ENCODE measurements around the gene KRTAP4-8.
"Not testable (repeated sequence)": the region's sequence is repeated elsewhere in the genome, so short reads cannot be mapped to it uniquely, and the experiment has no call there.

Gene KRTAP4-8

DNA sequence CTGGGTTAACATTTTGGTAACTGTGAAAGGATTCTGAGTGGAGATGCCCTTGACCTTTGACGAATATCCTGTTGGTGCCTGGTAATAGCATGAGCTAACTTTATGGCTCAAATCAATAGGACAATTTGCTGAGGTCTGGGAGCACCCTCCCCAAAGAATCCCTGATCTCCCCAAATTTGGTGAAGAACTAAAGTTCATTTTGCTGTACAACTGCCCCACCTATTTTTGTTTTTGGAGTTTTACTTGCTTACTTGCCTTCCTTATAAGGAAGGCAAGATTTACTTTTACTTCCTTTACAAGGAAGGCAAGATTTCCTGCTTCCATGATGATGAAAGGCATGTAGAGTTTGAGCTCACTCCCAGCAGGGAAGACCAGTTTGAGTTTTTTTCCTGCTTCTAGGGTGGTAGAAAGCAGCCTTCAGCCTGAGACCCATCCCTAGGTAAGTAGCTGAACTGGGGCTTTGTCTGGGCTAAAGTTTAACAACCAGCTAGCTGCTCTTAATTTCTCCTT lies 10.1 kb upstream of the KRTAP4-8 start:
- DNase-seq, result no peak

DNA sequence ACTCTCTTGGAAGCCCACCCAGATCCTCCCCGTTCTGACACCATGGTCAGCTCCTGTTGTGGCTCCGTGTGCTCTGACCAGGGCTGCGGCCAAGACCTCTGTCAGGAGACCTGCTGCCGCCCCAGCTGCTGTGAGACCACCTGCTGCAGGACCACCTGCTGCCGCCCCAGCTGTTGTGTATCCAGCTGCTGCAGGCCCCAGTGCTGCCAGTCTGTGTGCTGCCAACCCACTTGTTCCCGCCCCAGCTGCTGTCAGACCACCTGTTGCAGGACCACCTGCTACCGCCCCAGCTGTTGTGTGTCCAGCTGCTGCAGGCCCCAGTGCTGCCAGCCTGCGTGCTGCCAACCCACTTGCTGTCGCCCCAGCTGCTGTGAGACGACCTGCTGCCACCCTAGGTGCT lies 7.4 kb upstream of the KRTAP4-8 start, which contains the start of gene KRTAP4-9:
Gene KRTAP4-9, plus strand, starts transcription at position 43 of the 400 bp plus-strand sequence. Its CDS starts 0 bp downstream, at position 43.
- DNase-seq, result not testable (repeated sequence)

DNA sequence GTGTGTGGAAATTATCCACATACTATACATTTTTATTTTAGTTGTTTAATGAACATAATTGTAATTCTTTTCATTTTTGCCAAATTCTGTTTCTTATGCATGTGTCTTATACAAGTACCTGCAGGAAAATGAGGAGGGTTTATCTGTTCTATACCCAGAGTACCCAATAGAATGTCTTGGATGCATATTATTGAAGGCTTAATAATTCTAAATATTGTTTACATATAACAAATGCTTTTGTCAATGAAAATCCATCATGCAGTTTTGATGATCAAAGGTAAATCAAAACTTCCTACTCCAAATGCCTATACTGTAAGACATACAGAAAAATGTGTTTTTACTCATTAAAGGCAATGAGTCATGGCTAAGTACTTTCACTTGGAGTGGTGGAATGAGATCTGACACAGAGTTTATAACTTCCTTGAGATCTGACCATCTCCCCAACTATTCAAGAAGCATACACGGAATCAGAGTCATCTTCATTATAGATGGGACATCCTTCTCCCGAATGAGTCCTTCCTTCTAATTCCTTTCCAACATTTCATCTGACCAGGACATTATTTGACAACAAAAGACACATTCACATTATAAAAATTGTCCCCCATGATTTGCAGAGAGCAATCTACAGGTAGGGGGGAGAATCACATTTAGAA lies 6.6 kb upstream of the KRTAP4-8 start:
- not testable (repeated sequence) for DNase-seq

DNA sequence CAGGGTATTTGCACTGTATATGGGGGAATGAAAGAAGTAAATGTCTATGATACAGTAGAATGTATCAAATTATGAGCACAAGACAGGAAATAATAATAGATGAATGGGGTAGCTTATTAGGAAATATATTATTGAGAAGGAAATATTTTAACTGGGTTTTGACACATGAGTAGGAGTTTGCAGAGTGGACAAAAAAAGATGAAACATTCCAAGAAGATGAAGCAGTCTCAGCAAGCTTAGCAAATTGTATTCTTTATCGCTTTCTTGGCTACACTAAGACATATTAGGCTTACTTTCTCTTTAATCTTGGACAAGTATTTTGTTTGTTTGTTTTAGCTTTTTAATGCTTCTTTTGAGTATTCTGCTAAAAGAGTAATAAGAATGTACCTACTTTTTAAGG lies 6.0 kb upstream of the KRTAP4-8 start:
- DNase-seq, result no peak

DNA sequence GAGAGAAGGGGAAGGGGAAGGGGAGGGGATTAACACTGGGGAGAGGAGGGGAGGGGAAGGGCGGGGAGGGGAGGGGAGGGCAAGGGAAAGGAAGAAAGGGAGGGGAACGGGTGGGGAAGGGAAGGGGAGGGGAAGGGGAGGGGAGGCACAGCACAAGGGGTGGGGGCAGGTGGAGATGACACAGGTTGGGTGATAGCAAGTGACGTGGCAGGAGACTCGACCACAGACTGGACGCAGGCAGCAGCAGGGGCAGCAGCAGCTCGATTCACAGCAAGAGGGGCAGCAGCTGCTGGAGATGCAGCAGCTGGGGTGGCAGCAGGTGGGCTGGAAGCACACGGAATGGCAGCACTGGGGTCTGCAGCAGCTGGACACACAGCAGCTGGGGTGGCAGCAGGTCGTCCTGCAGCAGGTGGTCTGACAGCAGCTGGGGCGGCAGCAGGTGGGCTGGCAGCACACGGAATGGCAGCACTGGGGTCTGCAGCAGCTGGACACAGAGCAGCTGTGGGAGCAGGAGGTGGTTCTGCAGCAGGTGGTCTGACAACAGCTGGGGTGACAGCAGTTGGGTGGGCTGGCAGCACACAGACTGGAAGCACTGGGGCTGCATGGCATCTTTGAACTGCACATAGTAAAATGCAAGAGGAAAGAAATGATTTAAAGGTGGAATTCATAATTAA lies 3.8 kb upstream of the KRTAP4-8 start, which contains the start of gene KRTAP4-16:
Gene KRTAP4-16, minus strand, starts transcription at position 624 of the 674 bp plus-strand sequence. Its CDS starts 0 bp downstream, at position 624.
- DNase-seq, result no peak

DNA sequence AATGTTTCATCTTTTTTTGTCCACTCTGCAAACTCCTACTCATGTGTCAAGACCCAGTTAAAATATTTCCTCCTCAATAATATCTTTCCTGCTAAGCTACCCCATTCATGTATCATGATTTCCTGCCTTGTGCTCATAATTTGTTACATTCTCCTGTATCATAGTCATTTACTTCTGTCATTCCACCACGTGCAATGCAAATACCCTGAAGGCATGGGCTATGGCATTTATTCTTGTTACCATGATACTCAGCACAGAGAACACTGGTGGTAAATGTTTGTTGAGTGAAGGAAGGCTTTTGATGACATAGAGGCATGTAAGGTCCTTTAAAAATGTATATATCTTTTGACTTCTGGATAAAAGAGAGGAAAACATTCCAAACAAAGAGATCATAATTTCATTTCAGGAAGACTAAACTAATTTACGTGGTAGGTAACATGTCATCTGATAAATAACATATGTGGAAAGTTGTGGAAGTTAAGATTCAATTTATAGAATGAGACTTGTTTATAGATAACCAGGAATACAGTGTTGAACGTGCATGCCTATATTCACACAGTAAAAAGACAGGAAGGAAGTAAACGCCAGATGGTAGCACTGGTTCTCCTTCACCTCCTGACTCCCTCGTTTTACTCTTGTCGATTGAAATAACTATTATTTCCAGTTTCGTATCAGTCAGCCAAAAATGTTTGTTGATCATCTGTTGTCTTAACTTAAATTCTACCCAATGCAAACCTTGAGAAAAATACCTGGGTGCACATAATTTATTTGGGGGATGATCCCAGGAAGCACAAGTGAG lies 1.9 kb upstream of the KRTAP4-8 start:
- not testable (repeated sequence) for DNase-seq

DNA sequence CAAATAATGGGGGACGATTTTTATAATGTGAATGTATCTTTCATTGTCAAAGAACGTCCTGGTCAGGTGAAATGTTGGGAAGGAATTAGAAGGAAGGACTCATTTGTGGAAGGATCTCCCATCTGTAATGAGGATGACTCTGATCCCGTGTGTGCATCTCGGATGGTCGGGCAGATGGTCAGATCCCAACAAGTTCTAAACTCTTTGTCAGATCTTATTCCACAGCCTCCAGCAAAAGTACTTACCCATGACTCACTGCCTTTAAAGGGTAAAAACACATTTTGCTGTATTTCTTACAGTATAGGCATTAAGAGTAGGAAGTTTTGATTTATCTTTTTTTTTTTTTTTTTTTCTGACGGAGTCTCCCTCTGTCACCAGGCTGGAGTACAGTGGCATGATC lies 539 bp upstream of the KRTAP4-8 start:
- DNase-seq, result no peak

DNA sequence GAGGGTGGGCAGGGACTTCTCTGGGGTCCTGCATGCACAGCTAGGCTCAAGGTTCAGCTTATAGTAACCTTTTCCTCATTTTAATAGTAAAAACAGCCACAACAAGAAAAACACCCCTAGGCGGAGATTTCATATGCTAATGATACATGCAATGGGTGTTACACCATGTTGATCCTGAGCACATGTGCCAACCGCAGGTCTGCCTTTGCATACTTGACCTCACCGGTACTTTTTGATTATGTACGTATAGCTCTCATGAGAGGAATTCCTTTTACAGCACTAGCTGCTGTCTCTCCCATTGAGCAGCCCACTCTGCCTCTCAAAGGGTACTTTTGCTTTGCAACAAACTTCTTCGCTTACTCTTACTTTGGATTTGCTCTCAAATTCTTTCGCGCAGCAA lies 1.9 kb downstream of the KRTAP4-8 start:
- DNase-seq, result no peak

DNA sequence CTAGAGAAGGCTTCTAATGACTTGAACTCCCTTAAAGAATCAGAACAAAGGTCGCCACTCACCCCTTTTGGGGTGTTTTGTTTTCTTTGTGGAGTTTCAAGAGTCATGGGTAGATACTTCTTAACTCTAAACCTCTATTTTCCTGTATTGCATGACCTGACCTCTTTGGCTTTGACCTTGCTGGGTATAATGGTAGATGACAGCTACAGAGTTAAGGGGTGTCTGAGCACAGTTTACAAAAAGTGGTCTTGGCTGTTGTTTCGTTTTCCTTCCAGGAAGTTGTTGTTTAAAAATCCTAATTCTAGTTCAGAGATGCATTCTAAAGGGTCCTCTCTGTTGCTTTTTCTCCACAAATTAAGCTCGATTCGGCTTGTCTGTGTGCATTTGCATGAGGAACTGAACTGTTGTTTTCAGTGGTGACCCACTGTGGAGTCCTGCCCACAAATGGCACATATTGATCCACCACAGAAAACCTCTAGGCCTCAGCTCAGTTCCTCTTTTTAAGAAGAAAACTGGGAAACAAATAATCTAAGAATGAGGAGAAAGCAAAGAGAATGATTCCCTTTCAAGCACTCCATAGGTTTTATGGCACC lies 9.1 kb downstream of the KRTAP4-8 start:
- DNase-seq, result not testable (repeated sequence)

DNA sequence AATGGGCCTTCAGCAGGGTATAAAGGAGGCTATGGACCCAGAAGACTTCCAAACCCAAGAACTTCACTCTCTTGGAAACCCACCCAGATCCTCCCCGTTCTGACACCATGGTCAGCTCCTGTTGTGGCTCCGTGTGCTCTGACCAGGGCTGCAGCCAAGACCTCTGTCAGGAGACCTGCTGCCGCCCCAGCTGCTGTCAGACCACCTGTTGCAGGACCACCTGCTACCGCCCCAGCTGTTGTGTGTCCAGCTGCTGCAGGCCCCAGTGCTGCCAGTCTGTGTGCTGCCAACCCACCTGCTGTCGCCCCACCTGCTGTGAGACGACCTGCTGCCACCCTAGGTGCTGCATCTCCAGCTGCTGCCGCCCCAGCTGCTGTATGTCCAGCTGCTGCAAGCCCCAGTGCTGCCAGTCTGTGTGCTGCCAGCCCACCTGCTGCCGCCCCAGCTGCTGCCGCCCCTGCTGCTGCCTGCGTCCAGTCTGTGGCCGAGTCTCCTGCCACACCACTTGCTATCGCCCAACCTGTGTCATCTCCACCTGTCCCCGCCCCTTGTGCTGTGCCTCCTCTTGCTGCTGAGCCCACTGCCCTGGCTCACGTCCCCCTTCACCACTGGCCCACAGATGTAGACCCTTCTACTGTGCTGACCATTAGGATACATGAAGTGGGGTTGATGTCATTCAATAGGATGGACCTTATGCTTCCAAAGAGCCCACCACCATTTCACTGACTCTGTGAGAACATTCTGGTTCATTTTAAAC lies 13.7 kb downstream of the KRTAP4-8 start, which contains the start of gene KRTAP4-7:
Gene KRTAP4-7, plus strand, starts transcription at position 51 of the 757 bp plus-strand sequence. Its CDS starts 57 bp downstream, at position 108.
- not testable (repeated sequence) for DNase-seq

DNA sequence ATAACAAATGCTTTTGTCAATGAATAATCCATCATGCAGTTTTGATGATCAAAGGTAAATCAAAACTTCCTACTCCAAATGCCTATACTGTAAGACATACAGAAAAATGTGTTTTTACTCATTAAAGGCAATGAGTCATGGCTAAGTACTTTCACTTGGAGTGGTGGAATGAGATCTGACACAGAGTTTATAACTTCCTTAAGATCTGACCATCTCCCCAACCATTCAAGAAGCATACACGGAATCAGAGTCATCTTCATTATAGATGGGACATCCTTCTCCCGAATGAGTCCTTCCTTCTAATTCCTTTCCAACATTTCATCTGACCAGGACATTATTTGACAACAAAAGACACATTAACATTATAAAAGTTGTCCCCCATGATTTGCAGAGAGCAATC lies 14.5 kb downstream of the KRTAP4-8 start:
- not testable (repeated sequence) for DNase-seq

DNA sequence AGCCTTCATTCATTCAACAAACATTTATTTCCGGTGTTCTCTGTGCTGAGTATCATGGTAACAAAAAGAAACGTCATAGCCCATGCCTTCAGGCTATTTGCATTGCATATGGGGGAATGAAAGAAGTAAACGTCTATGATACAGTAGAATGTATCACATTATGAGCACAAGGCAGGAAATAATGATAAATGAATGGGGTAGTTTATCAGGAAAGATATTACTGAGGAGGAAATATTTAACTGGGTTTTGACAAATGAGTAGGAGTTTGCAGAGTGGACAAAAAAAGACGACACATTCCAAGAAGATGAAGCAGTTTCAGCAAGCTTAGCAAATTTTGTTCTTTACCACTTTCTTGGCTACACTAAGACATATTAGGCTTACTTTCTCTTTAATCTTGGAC lies 15.3 kb downstream of the KRTAP4-8 start:
- no peak for DNase-seq

DNA sequence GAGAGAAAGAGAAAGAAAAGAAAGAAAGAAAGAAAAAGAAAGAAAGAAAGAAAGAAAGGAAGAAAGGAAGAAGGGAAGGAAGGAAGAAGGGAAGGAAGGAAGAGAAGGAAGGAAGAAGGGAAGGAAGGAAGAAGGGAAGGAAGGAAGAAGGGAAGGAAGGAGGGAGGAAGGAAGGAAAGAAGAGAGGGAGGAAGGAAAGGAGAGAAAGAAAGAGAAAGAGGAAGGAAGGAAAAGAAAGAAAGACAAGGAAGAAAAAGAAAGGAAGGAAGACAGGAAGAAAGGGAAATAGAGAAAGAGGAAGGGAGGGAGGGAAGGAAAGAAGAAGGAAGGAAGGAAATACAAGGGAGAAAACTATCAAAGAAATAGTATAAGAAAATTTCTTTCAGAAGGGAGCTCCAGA lies 21.2 kb downstream of the KRTAP4-8 start:
- no peak for DNase-seq

DNA sequence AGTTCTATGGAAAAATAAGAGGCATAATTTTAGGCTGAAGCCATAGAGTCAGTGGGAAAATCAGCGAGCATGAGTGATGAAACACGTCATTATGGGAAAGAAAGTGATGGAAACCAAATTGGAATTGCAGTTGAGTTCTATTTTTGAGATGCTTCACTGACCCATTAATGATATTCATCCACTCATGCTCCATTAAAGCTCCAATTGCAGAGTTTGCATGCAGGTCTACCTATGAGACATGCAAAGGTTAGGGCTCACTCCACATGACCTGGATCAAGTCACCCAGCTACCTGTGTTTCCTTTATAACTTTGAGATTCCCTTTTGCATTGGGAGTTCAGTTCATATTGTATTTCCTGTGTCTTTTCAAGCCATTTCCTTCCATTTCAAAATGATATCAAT lies 24.3 kb downstream of the KRTAP4-8 start:
- no peak for DNase-seq

DNA sequence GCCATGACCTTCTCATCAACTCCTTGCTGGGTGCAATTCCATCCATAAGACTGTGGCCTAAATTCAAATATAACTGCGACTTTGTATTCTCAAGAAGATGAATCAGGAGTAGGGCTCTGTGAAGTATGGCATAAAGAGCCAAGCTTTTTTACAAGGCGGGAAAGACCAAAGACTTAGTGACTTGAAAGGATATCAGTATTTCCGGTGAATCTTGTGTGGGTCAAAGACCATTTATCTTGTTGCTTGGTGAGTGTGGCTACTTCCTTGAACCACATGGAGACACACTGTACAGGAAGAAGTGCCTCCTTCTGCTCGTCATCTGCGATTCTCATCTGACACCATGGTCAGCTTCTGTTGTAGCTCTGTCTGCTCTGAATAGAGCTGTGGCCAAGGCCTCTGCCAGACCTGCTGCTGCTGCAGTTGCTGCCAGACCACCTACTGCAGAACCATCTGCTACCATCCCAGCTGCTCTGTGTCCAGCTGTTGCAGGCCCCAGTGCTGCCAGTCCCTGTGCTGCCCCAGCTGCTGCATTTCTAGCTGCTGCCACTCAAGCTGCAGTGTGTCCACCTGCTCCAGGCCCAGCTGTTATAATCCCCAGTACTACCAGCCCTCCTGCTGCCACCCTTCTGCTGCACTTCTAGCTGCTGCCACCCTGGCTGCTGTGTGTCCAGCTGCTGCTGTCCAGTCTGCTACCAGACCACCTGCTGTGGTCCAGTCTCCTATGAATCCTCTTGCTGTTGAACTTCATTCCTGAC lies 26.2 kb downstream of the KRTAP4-8 start:
- no peak for DNase-seq

DNA sequence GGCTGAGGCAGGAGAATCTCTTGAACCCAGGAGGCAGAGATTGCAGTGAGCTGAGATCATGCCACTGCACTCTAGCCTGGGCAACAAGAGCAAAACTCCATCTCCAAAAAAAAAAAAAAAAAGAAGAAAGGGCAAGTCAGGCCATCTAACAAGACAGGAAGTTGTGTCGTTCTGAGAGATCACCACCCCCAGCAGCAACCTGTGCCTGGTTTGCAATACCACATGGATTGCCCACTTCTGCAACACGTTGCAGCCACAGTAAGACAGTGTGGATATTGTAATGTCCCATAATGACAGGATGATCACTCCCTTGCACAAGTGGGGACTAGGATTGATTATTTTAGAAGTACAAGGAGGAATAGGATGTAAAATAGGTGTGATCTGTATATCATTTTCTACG lies 28.9 kb downstream of the KRTAP4-8 start:
- DNase-seq, result no peak

DNA sequence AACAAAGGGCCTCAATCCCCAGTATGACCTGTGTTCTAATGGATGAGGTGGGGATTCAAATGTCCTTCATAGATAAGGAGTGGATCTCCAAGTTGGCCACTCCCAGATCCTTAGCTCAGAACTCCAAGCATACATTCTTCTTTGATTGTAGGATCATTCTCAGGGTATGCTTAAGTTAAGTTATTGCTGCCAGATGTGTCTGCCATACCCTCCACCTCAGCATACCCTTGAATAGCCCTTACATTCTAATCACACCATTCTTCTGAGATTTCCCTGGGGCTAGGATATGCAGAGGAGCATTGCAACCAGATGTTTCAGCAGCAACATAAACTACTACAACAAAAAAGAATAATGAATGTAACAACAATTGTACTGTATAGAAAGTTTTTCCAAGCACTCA lies 30.7 kb downstream of the KRTAP4-8 start:
- no peak for DNase-seq

DNA sequence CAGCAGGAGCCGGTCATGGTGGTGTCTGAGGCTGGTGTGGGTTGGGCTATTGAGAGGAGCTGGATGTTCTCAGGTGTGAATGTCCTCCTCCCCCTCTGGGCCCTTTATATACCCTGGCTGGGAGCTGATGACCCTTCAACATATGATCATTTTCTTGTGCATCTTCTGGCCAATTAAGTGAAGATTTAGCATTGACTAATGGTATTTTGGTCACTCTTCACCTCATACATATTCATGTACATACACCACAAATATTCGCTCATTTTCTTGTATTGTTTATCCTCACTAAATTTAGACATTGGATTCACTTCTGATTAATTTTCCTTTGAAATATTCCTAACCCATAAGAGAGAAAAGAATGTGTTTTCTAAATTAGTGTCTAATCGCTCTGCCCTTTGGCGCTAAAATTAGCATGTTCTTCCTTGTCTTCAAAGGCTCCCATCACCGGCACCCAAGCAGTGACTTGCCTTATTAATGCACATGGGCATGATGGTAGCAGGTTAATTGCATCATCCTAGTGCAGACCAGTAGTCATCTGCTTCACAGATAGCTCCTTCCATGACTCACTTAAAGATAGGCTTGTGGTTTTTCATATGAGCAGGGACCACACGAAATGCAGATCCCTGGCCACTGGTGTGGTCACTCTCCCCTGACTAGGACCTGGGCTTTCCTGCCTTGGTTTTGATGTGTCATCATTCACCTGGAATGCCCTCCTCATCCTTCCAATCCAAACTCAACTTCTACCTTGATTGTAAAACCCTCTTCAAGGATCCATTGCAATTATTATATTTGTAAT lies 31.9 kb downstream of the KRTAP4-8 start, which contains the start of gene KRTAP2-4:
Gene KRTAP2-4, minus strand, starts transcription at position 51 of the 796 bp plus-strand sequence. Its CDS starts 34 bp downstream, at position 17.
- DNase-seq, result no peak

DNA sequence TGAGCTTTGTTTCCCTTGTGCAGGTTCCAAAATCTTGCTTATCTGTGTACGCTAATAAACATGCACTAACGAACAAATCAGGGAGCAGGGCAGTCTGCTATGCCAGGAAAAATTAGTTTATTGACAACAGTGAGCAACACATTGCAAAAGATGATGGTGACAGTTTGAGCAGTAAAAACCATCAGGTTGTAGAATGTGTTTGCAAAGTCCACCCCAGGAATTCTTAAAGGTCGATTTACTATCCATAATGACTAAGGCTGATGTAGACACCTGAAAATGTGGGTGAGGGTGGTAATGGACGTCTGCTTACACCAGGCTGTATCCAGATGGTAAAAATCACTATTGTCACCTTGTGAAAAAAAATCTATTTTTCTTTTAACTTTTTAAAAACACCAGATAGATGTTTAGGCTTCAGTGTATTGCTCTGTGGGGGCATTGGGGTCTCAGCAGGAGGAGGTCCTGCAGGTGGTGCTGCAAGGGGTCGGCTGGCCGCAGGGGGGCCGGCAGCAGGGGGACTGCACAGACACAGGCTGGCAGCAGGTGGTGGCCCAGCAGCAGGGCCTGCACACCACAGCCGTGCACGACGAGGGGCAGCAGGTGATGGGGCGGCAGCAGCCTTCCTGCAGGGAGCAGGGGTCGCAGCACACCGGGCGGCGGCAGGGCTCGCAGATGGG lies 32.8 kb downstream of the KRTAP4-8 start:
- DNase-seq, result not testable (repeated sequence)

DNA sequence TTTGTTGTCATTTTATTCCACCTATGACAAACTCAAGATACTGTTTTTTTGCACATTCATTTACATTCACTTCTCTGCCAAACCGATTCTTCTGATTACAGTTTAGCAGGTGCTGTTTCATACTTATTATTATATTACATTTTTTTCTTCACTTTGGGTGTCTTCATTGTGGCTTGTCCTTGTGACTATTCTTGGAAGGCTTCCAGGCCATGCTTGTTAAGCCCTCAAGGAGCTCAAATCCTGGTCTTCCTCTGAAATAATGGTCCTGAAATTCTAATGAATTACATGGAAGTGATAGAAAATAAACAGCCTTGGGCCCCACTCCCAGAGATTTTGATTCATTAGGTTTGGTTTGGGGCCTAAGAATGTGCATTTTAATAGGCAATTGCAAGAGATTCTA lies 33.6 kb downstream of the KRTAP4-8 start:
- no peak for DNase-seq
